T-cell (primary cell): ENCODE measurements around the gene DMBT1. TPM values are rescaled to one million over a fixed set of nuclear protein-coding genes. Genes with fewer than 3 reads are reported as not detected.

ENCODE experiments used
- total RNA-seq, 35 experiments: library from RNA in 6 of 35; stranded (reverse) in 6 of 35; fragments of 120-200 nt in 1 of 35; gene quantifications; one replicate each; pipeline versions ENCODE4 v1.2.1 to v1.2.4 and lab custom pipeline; 2013 to 2026

Gene DMBT1
- total RNA-seq, 5 donors from 2014 or later (not counting 1 experiment from before 2014, with no cell fraction given) = 0.10 to 0.18 (median 0.13) TPM; not detected in 2

Other genes with a start within 250 kb of the DMBT1 start
- 10 to 100 TPM; 36.8 to 58.6 (median 40.5) TPM for gene PLEKHA1, start 186.0 kb upstream of the DMBT1 start, total RNA-seq
- gene ARMS2, start 106.1 kb upstream of the DMBT1 start, total RNA-seq = not detected
- under 1 TPM in 3 of 5 donors, not detected in 2; 0.51 to 0.56 (median 0.55) TPM for gene HTRA1, start 99.2 kb upstream of the DMBT1 start, total RNA-seq
- not detected for gene C10orf120, start 139.1 kb downstream of the DMBT1 start, total RNA-seq